ENCODE measurements around the gene PTDSS2. TPM values are rescaled to one million over a fixed set of nuclear protein-coding genes. Genes with fewer than 3 reads are reported as not detected.

PTDSS2 gene
- total and polyA plus RNA-seq, 9 of the 15 experiments (the other 6 are each of a cell fraction or from before 2014, with no cell fraction given): 0.45 to 53.9 (median 17.2) TPM

DNA sequence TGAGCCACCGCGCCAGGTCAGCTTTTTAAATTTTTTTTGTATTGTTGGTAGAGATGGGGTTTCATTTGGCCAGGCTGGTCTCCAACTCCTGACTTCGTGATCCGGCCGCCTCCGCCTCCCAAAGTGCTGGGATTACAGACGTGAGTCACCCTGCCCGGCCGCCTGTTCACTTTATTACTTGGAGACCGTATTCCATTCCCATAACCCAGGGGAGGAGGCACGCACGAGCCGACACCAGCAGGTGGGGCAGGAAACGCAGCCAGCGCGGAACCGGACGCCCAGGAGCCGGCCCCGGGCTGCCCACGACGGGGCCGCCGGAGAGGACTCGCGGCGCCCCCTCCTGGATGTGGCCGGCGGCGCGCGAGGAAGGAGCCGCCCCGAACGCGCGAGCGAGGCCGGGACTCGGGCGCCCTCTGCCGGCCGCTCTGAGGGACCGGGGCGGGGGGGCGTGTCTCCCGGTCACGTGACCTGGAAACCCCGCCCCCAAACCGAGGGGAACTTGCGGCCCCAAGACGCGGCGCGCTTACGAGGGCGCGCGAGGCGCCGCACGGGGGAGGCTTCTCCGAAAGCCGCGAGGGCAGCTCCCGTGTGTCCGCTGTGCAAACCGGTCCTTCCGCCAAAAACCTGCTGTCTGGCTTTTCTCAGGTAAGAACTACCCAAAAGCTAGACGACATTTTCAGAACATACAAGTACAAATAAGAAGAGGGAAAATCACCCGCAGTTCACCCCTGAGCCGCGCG lies 68.6 kb downstream of the PTDSS2 start (continued):
- TF ChIP-seq, protein P1, sequence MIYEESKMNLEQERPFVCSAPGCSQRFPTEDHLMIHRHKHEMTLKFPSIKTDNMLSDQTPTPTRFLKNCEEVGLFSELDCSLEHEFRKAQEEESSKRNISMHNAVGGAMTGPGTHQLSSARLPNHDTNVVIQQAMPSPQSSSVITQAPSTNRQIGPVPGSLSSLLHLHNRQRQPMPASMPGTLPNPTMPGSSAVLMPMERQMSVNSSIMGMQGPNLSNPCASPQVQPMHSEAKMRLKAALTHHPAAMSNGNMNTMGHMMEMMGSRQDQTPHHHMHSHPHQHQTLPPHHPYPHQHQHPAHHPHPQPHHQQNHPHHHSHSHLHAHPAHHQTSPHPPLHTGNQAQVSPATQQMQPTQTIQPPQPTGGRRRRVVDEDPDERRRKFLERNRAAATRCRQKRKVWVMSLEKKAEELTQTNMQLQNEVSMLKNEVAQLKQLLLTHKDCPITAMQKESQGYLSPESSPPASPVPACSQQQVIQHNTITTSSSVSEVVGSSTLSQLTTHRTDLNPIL (CRISPR knock-in tag; IDR thresholded peaks at IDR 0.05): no peak
- TF ChIP-seq SOX6 (IDR thresholded peaks at IDR 0.05): peak; percentile 70
- no peak for TF ChIP-seq HDAC1 (IDR thresholded peaks at IDR 0.05)
- no peak for TF ChIP-seq ZNF184 (CRISPR knock-in tag; IDR thresholded peaks at IDR 0.05)
- 0 out of 2 replicates have a peak, but pooled peaks have one; percentile 48 for TF ChIP-seq SREBF1 (IDR thresholded peaks at IDR 0.05; ENCODE audit: borderline replicate concordance, low read depth, low read length)
- TF ChIP-seq PHF21A (IDR thresholded peaks at IDR 0.05; ENCODE audit: borderline replicate concordance, low read depth): no peak
- TF ChIP-seq, protein P2, sequence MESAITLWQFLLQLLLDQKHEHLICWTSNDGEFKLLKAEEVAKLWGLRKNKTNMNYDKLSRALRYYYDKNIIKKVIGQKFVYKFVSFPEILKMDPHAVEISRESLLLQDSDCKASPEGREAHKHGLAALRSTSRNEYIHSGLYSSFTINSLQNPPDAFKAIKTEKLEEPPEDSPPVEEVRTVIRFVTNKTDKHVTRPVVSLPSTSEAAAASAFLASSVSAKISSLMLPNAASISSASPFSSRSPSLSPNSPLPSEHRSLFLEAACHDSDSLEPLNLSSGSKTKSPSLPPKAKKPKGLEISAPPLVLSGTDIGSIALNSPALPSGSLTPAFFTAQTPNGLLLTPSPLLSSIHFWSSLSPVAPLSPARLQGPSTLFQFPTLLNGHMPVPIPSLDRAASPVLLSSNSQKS (CRISPR knock-in tag; IDR thresholded peaks at IDR 0.05): no peak
- TF ChIP-seq JUND (IDR thresholded peaks at IDR 0.05; ENCODE audit: borderline replicate concordance, low read depth, low read length): peak; percentile 8
- no peak for TF ChIP-seq JUND (tag; IDR thresholded peaks at IDR 0.05; ENCODE audit: borderline replicate concordance, low read depth, low read length)
- no peak for TF ChIP-seq BDP1 (IDR thresholded peaks at IDR 0.05; ENCODE audit: insufficient read depth, insufficient read length)
- no peak for TF ChIP-seq GTF2E2 (tag; IDR thresholded peaks at IDR 0.05)
- TF ChIP-seq LEF1 (IDR thresholded peaks at IDR 0.05): no peak
- no peak for TF ChIP-seq ZNF121 (CRISPR knock-in tag; conservative IDR thresholded peaks at IDR 0.05)
- TF ChIP-seq ZNF699 (CRISPR knock-in tag; IDR thresholded peaks at IDR 0.05; ENCODE audit: insufficient replicate concordance): no peak
- TF ChIP-seq SAFB2 (IDR thresholded peaks at IDR 0.05; ENCODE audit: borderline replicate concordance, low read depth, low read length, severe bottlenecking): no peak
- TF ChIP-seq, protein P3, sequence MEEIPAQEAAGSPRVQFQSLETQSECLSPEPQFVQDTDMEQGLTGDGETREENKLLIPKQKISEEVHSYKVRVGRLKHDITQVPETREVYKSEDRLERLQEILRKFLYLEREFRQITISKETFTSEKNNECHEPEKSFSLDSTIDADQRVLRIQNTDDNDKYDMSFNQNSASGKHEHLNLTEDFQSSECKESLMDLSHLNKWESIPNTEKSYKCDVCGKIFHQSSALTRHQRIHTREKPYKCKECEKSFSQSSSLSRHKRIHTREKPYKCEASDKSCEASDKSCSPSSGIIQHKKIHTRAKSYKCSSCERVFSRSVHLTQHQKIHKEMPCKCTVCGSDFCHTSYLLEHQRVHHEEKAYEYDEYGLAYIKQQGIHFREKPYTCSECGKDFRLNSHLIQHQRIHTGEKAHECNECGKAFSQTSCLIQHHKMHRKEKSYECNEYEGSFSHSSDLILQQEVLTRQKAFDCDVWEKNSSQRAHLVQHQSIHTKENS (CRISPR knock-in tag; IDR thresholded peaks at IDR 0.05): no peak
